ENCODE results near the gene LATS2.

LATS2 gene

GRCh38 chr13:21012211-21012610, 49.2 kb downstream of the LATS2 start:
- no peaks in the 10 kb centered on the region for H3K79me2 ChIP-seq (ENCODE audit: insufficient read depth, low read depth)
- no peak overlapping the region for H2AFZ ChIP-seq (ENCODE audit: low read depth)
- no peak overlapping the region for H3K4me2 ChIP-seq
- H3K9ac ChIP-seq = no peak overlapping the region
- no peaks in the 10 kb centered on the region for H3K27me3 ChIP-seq (ENCODE audit: insufficient read depth, low read depth)
- no peak for TF ChIP-seq CTCF (conservative IDR thresholded peaks at IDR 0.05; ENCODE audit: low read depth, low read length)
- no peak overlapping the region for H3K27ac ChIP-seq
- no peaks in the 10 kb centered on the region for H3K36me3 ChIP-seq (ENCODE audit: insufficient read depth)
- H3K4me3 ChIP-seq (IDR thresholded peaks at IDR 0.05; ENCODE audit: insufficient read depth, low read depth, low read length) = no peak overlapping the region
- H3K4me1 ChIP-seq (ENCODE audit: low read depth, poor library complexity, severe bottlenecking) = no peaks in the 10 kb centered on the region
- no peaks in the 10 kb centered on the region for H4K20me1 ChIP-seq (ENCODE audit: insufficient read depth)

- H3K4me3 ChIP-seq (IDR thresholded peaks at IDR 0.05; ENCODE audit: insufficient read depth, low read depth, low read length) = no peak overlapping the region
- no peak for TF ChIP-seq CTCF (conservative IDR thresholded peaks at IDR 0.05; ENCODE audit: low read depth, low read length)
- no peak overlapping the region for H3K27ac ChIP-seq
- H3K9ac ChIP-seq = no peak overlapping the region
- no peaks in the 10 kb centered on the region for H3K27me3 ChIP-seq (ENCODE audit: insufficient read depth, low read depth)
- H3K79me2 ChIP-seq (ENCODE audit: insufficient read depth, low read depth) = no peaks in the 10 kb centered on the region
- no peaks in the 10 kb centered on the region for H3K4me1 ChIP-seq (ENCODE audit: low read depth, poor library complexity, severe bottlenecking)
- H4K20me1 ChIP-seq (ENCODE audit: insufficient read depth) = no peaks in the 10 kb centered on the region
- H3K36me3 ChIP-seq (ENCODE audit: insufficient read depth) = no peaks in the 10 kb centered on the region
- H2AFZ ChIP-seq (ENCODE audit: low read depth) = no peak overlapping the region
- no peak overlapping the region for H3K4me2 ChIP-seq
Observed at GRCh38 chr13:21011378-21011777, 50.0 kb downstream of the LATS2 start.

GRCh38 chr13:21010621-21011020, 50.8 kb downstream of the LATS2 start:
- H3K9ac ChIP-seq = no peak overlapping the region
- no peaks in the 10 kb centered on the region for H3K79me2 ChIP-seq (ENCODE audit: insufficient read depth, low read depth)
- H3K27ac ChIP-seq = no peak overlapping the region
- no peaks in the 10 kb centered on the region for H4K20me1 ChIP-seq (ENCODE audit: insufficient read depth)
- H3K4me2 ChIP-seq = no peak overlapping the region
- no peaks in the 10 kb centered on the region for H3K36me3 ChIP-seq (ENCODE audit: insufficient read depth)
- no peak overlapping the region for H3K4me3 ChIP-seq (IDR thresholded peaks at IDR 0.05; ENCODE audit: insufficient read depth, low read depth, low read length)
- H3K4me1 ChIP-seq (ENCODE audit: low read depth, poor library complexity, severe bottlenecking) = no peaks in the 10 kb centered on the region
- no peak for TF ChIP-seq CTCF (conservative IDR thresholded peaks at IDR 0.05; ENCODE audit: low read depth, low read length)
- no peak overlapping the region for H2AFZ ChIP-seq (ENCODE audit: low read depth)
- H3K27me3 ChIP-seq (ENCODE audit: insufficient read depth, low read depth) = no peaks in the 10 kb centered on the region

GRCh38 chr13:21009036-21009435, 52.4 kb downstream of the LATS2 start:
- H3K4me2 ChIP-seq = no peak overlapping the region
- no peaks in the 10 kb centered on the region for H3K36me3 ChIP-seq (ENCODE audit: insufficient read depth)
- no peak overlapping the region for H2AFZ ChIP-seq (ENCODE audit: low read depth)
- H3K4me1 ChIP-seq (ENCODE audit: low read depth, poor library complexity, severe bottlenecking) = no peaks in the 10 kb centered on the region
- H3K27ac ChIP-seq = no peak overlapping the region
- H4K20me1 ChIP-seq (ENCODE audit: insufficient read depth) = no peaks in the 10 kb centered on the region
- H3K9ac ChIP-seq = no peak overlapping the region
- no peak for TF ChIP-seq CTCF (conservative IDR thresholded peaks at IDR 0.05; ENCODE audit: low read depth, low read length)
- H3K27me3 ChIP-seq (ENCODE audit: insufficient read depth, low read depth) = no peaks in the 10 kb centered on the region
- no peaks in the 10 kb centered on the region for H3K79me2 ChIP-seq (ENCODE audit: insufficient read depth, low read depth)
- no peak overlapping the region for H3K4me3 ChIP-seq (IDR thresholded peaks at IDR 0.05; ENCODE audit: insufficient read depth, low read depth, low read length)

GRCh38 chr13:21008026-21008425, 53.4 kb downstream of the LATS2 start:
- Histone ChIP-seq H3K4me1 (ENCODE audit: low read depth, poor library complexity, severe bottlenecking) (no peaks in the 10 kb centered on the region), H3K79me2 (ENCODE audit: insufficient read depth, low read depth) (no peaks in the 10 kb centered on the region), H2AFZ (ENCODE audit: low read depth) (no peak overlapping the region), H3K4me2 (no peak overlapping the region), H3K27ac (no peak overlapping the region), H3K4me3 (IDR thresholded peaks at IDR 0.05; ENCODE audit: insufficient read depth, low read depth, low read length) (no peak overlapping the region), H3K36me3 (ENCODE audit: insufficient read depth) (no peaks in the 10 kb centered on the region), H3K9ac (no peak overlapping the region), H4K20me1 (ENCODE audit: insufficient read depth) (no peaks in the 10 kb centered on the region), H3K27me3 (ENCODE audit: insufficient read depth, low read depth) (no peaks in the 10 kb centered on the region)
- no peak for TF ChIP-seq CTCF (conservative IDR thresholded peaks at IDR 0.05; ENCODE audit: low read depth, low read length)

Data from KMS-11 (cell line).